Calu3 (cell line): ENCODE results near the gene COG3. TPM values are rescaled to one million over a fixed set of nuclear protein-coding genes. Genes with fewer than 3 reads are reported as not detected.

ENCODE experiments used
- BruUV-seq: library from RNA; stranded (reverse); fragments of 400-500 nt; replicated peaks from 2 replicates; lab custom pipeline; 2021; lab: Mats Ljungman, UMichigan
- CTCF ChIA-PET: fragments of 300-600 bp; sonication (Branson Sonifier 250); formaldehyde crosslinking; loops from one replicate; lab custom pipeline; 2022; ENCODE audit warnings: antibody characterized with exemption; lab: Charles Lee
- DNase-seq: peaks from one replicate; pipeline ENCODE4 v3.0.0; 2022
- H3K27ac Mint-ChIP-seq: one replicate; pipeline ENCODE4 v1.8.0; 2022; ENCODE audit warnings: mixed read lengths; ENCODE audit not compliant: unreplicated experiment
- H3K27me3 Mint-ChIP-seq: one replicate; pipeline ENCODE4 v1.8.0; 2022; ENCODE audit warnings: mixed read lengths; ENCODE audit not compliant: unreplicated experiment
- H3K36me3 Mint-ChIP-seq: one replicate; pipeline ENCODE4 v1.8.0; 2022; ENCODE audit warnings: mild to moderate bottlenecking, moderate library complexity, mixed read lengths; ENCODE audit not compliant: insufficient read depth, unreplicated experiment
- H3K4me1 Mint-ChIP-seq: one replicate; pipeline ENCODE4 v1.8.0; 2022; ENCODE audit warnings: mild to moderate bottlenecking, low read depth, mixed read lengths; ENCODE audit not compliant: unreplicated experiment
- H3K4me3 Mint-ChIP-seq: one replicate; pipeline ENCODE4 v1.8.0; 2022; ENCODE audit warnings: mild to moderate bottlenecking, low read depth, moderate library complexity, mixed read lengths; ENCODE audit not compliant: unreplicated experiment
- H3K9me3 Mint-ChIP-seq: one replicate; pipeline ENCODE4 v1.8.0; 2022; ENCODE audit warnings: low read depth, mixed read lengths; ENCODE audit not compliant: unreplicated experiment
- CTCF ChIP-seq: fragments of 200-600 bp; IDR thresholded peaks from one replicate; pipeline ENCODE4 v1.8.0; 2022; ENCODE audit warnings: antibody characterized with exemption; ENCODE audit not compliant: unreplicated experiment
- intact Hi-C: fragments of 100-400 bp; cut with micrococcal nuclease; formaldehyde crosslinking; loops from one replicate; pipeline ENCODE4 v1.10.0; 2022; ENCODE audit not compliant: unreplicated experiment
- total RNA-seq: library from RNA; stranded (reverse); gene quantifications from 2 replicates; pipeline ENCODE4 v1.2.3, GENCODE V29; 2022

Gene COG3
- total RNA-seq, 1 experiment from 2014 or later = 21.6 TPM

GRCh38 chr13:45554604-45555109 is 89.9 kb downstream of the COG3 start:
- no peaks in the 10 kb centered on the region for H3K36me3 Mint-ChIP-seq
- CTCF ChIA-PET = no interaction called here
- no peak overlapping the region for H3K27ac Mint-ChIP-seq
- DNase-seq = no peak
- intact Hi-C loops = no loop called here
- no peaks in the 10 kb centered on the region for H3K9me3 Mint-ChIP-seq
- BruUV-seq = no TSS peak
- no peak overlapping the region for H3K4me3 Mint-ChIP-seq
- H3K4me1 Mint-ChIP-seq = no peaks in the 10 kb centered on the region
- peaks cover 89% of the 10 kb centered on the region for H3K27me3 Mint-ChIP-seq
- no peak for TF ChIP-seq CTCF

- intact Hi-C loops = no loop called here
- Mint-ChIP-seq H3K4me3 (no peak overlapping the region), H3K4me1 (no peaks in the 10 kb centered on the region), H3K27me3 (peaks cover 59% of the 10 kb centered on the region), H3K9me3 (no peaks in the 10 kb centered on the region), H3K36me3 (no peaks in the 10 kb centered on the region), H3K27ac (no peak overlapping the region)
- BruUV-seq = no TSS peak
- CTCF ChIA-PET = no interaction called here
- DNase-seq = no peak
- TF ChIP-seq CTCF = no peak
Observed at GRCh38 chr13:45564133-45564776, 99.5 kb downstream of the COG3 start.

- Mint-ChIP-seq H3K27me3 (peaks cover 56% of the 10 kb centered on the region), H3K27ac (no peak overlapping the region), H3K4me3 (no peak overlapping the region), H3K4me1 (no peaks in the 10 kb centered on the region), H3K9me3 (no peaks in the 10 kb centered on the region), H3K36me3 (no peaks in the 10 kb centered on the region)
- BruUV-seq = no TSS peak
- DNase-seq = no peak
- no peak for TF ChIP-seq CTCF
- CTCF ChIA-PET = no interaction called here
- intact Hi-C loops = no loop called here
Observed at GRCh38 chr13:45565331-45565730, 100.6 kb downstream of the COG3 start.

- no peaks in the 10 kb centered on the region for H3K36me3 Mint-ChIP-seq
- no peak overlapping the region for H3K27ac Mint-ChIP-seq
- intact Hi-C loops = no loop called here
- no TSS peak for BruUV-seq
- no peaks in the 10 kb centered on the region for H3K9me3 Mint-ChIP-seq
- no peak for TF ChIP-seq CTCF
- H3K4me3 Mint-ChIP-seq = no peak overlapping the region
- peaks cover 8% of the 10 kb centered on the region for H3K4me1 Mint-ChIP-seq
- H3K27me3 Mint-ChIP-seq = peaks cover 85% of the 10 kb centered on the region
- no peak for DNase-seq
- CTCF ChIA-PET = no interaction called here
Observed at GRCh38 chr13:45575146-45575829, 110.5 kb downstream of the COG3 start.
